Psoas muscle (tissue), 8 donors: Measurements from ENCODE around the gene SLC20A1. TPM values are rescaled to one million over a fixed set of nuclear protein-coding genes. Genes with fewer than 3 reads are reported as not detected.

ENCODE experiments used
- ATAC-seq, 4 donors: fragments of 200-7000 bp; cut with Tn5 transposase; one replicate each; pipeline ENCODE4 v1.9.1; 2020; ENCODE audit warnings: moderate library complexity in 3 of 4, mild to moderate bottlenecking in 2 of 4
- DNase-seq, 2 donors: peaks; one replicate each; pipeline ENCODE4 v3.0.0-alpha.2; 2020
- H3K27ac ChIP-seq: fragments of 200-600 bp; one replicate; pipeline ENCODE4 v1.8.0; 2022
- H3K27me3 ChIP-seq, 3 donors: fragments of 200-600 bp in 1 of 3; one replicate each; pipeline versions ENCODE4 v1.6.1 to v1.8.0; 2013 to 2022; ENCODE audit warnings: low read length in 2 of 3, mild to moderate bottlenecking in 2 of 3, moderate library complexity in 1 of 3; ENCODE audit not compliant: insufficient read depth in 3 of 3
- H3K36me3 ChIP-seq, 2 donors: fragments of 200-600 bp in 1 of 2; one replicate each; pipeline versions ENCODE4 v1.6.1 to v1.8.0; 2013 to 2022; ENCODE audit warnings: low read depth in 1 of 2, mild to moderate bottlenecking in 1 of 2, moderate library complexity in 1 of 2; ENCODE audit not compliant: insufficient read depth in 1 of 2
- H3K4me1 ChIP-seq: fragments of 200-600 bp; one replicate; pipeline ENCODE4 v1.8.0; 2022
- H3K4me3 ChIP-seq: fragments of 200-600 bp; one replicate; pipeline ENCODE4 v1.8.0; 2022; ENCODE audit warnings: mild to moderate bottlenecking
- H3K9me3 ChIP-seq: fragments of 200-600 bp; one replicate; pipeline ENCODE4 v1.8.0; 2022
- CTCF ChIP-seq: fragments of 200-600 bp; IDR thresholded peaks from one replicate; pipeline ENCODE4 v1.8.0; 2022; ENCODE audit warnings: antibody characterized with exemption
- WGBS, 3 donors: extraction: QIAGEN DNeasy Blood & Tissue Kit; methylation state at CpG; one replicate each; pipeline versions ENCODE4 v1.1.6 to v1.1.7; 2013; 5-methylcytosine and 5-hydroxymethylcytosine counted together
- intact Hi-C, 2 donors: fragments of 100-400 bp; cut with DNase I; formaldehyde crosslinking; loops; one replicate each; pipeline versions ENCODE4 v1.11.0 to v1.14.2; 2022
- polyA plus RNA-seq, 3 donors: library from polyadenylated mRNA; stranded (reverse); fragments of 200-250 nt; gene quantifications; one replicate each; pipeline ENCODE4 v1.2.3, GENCODE V29; 2013
- total RNA-seq, 4 donors: library from RNA; stranded (reverse); fragmentation: NEBNext Ultra II Directional in 2 of 4; extraction: Animal tissue kit (Norgen Biotek cat#: 25700) in 2 of 4; gene quantifications; one replicate each; pipeline versions ENCODE4 v1.2.1 to v1.2.4, GENCODE V29; 2021 to 2023
- donor health status: healthy with polysubstance abuse.
- donor health status: DM: no; HTN: no; CAD: no; lungs with moderate emphysema.
- donor health status: Bipolar disorder and iron deficiency.
- donor health status: healthy.
- donor health status: DM: yes; HTN: yes; CAD: no.
- donor health status: DM: no; HTN: no; CAD: no.
- donor health status: DM: no; HTN: no; CAD: no.
- donor health status: DM: yes; HTN: yes; CAD: no.

The SLC20A1 gene
- total and polyA plus RNA-seq, 7 donors = 11.1 to 37.1 (median 16.0) TPM

GRCh38 chr2:112634153-112634873 is 11.4 kb upstream of the SLC20A1 start:
- Histone ChIP-seq H3K4me3 (no peak overlapping the region), H3K36me3 (no peaks in the 10 kb centered on the region), H3K4me1 (no peaks in the 10 kb centered on the region), H3K27me3 (peaks cover 0 to 10% (median 6%) of the 10 kb centered on the region in 3 donors), H3K9me3 (no peaks in the 10 kb centered on the region), H3K27ac (no peak overlapping the region)
- TF ChIP-seq CTCF = no peak
- DNase-seq (no peak), ATAC-seq (no peak)
- intact Hi-C loops = no loop called here
- WGBS, 3 donors = 80 to 82% (median 81%) methylated on average over 16 of the region's 16 CpGs

- 87 to 94% (median 89%) methylated on average over 6 of the region's 6 CpGs for WGBS, 3 donors
- DNase-seq (no peak), ATAC-seq (no peak)
- Histone ChIP-seq H3K27ac (no peak overlapping the region), H3K9me3 (no peaks in the 10 kb centered on the region), H3K27me3 (peaks cover 0 to 5% (median 5%) of the 10 kb centered on the region in 3 donors), H3K36me3 (no peaks in the 10 kb centered on the region), H3K4me3 (no peak overlapping the region), H3K4me1 (no peaks in the 10 kb centered on the region)
- TF ChIP-seq CTCF = no peak
- intact Hi-C loops = no loop called here
Measured at GRCh38 chr2:112634874-112635157, 10.9 kb upstream of the SLC20A1 start.

- peaks cover 0 to 6% of the 10 kb centered on the region in 2 donors for H3K36me3 ChIP-seq
- no peak for ATAC-seq
- no peak for TF ChIP-seq CTCF
Measured at GRCh38 chr2:112636605-112637288, 9.0 kb upstream of the SLC20A1 start.

DNA sequence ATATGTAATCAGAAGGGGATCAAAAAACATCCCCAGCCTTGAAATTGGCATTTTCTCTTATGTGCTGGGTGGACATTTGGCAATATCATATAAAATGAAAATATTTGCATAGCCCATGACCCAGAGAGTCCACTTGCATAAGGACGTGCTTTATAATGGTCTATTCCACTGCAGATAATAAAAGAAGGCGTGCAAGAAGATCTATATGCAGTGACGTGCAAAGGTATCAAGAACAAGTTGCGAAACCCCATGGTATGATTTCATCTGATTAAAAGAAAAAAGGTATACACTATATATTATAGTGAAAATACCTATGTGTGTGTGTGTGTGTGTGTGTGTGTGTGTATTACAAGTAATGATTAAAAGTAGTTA is 8.5 kb upstream of the SLC20A1 start:
- H3K4me3 ChIP-seq = no peak overlapping the region
- no peak for TF ChIP-seq CTCF
- H3K4me1 ChIP-seq = no peaks in the 10 kb centered on the region
- 87 to 89% (median 88%) methylated on average over 4 of the region's 4 CpGs for WGBS, 3 donors
- no peak for DNase-seq
- H3K27me3 ChIP-seq = no peaks in the 10 kb centered on the region
- no peak overlapping the region for H3K27ac ChIP-seq
- ATAC-seq = no peak
- intact Hi-C loops = no loop called here
- H3K9me3 ChIP-seq = no peaks in the 10 kb centered on the region
- peaks cover 0 to 6% of the 10 kb centered on the region in 2 donors for H3K36me3 ChIP-seq

More at GRCh38 chr2:112636605-112637288, 9.0 kb upstream of the SLC20A1 start:
- H3K27ac ChIP-seq = no peak overlapping the region
- H3K9me3 ChIP-seq = no peaks in the 10 kb centered on the region
- H3K4me3 ChIP-seq = no peak overlapping the region
- intact Hi-C loops = no loop called here
- no peaks in the 10 kb centered on the region for H3K4me1 ChIP-seq
- H3K27me3 ChIP-seq = no peaks in the 10 kb centered on the region
- DNase-seq = no peak
- WGBS, 3 donors = 71 to 82% (median 71%) methylated on average over 7 of the region's 7 CpGs
